Left cardiac atrium (tissue), 4 donors: Measurements from ENCODE around the gene MAST2. TPM values are rescaled to one million over a fixed set of nuclear protein-coding genes. Genes with fewer than 3 reads are reported as not detected.
A peak's percentile ranks its signal among the peaks of the same experiment; 100 is the strongest.

Experiments used
- ATAC-seq, 2 donors: fragments of 200-7000 bp; cut with Tn5 transposase; one replicate each; pipeline ENCODE4 v1.9.1; 2020; ENCODE audit warnings: mild to moderate bottlenecking in 2 of 2, moderate library complexity in 2 of 2
- DNase-seq: peaks from one replicate; pipeline ENCODE4 v3.0.0-alpha.2; 2020
- intact Hi-C, 2 donors: fragments of 100-400 bp; cut with DNase I; formaldehyde crosslinking; loops; one replicate each; pipeline versions ENCODE4 v1.14.1 to v1.15.1; 2022 to 2023
- total RNA-seq, 2 donors: library from RNA; stranded (reverse); fragmentation: NEBNext Ultra II Directional; extraction: Animal tissue kit (Norgen Biotek cat#: 25700); gene quantifications; one replicate each; pipeline ENCODE4 v1.2.1, GENCODE V29; 2021
- donor health status: DM: no; HTN: yes; CAD: no.
- donor health status: DM: no; HTN: yes; CAD: no; lungs with severe emphysema.
- donor health status: DM: yes; HTN: yes; CAD: no.
- donor health status: Dilated cardiomyopathy.

The MAST2 gene
- total RNA-seq, 2 donors from 2014 or later: 66.7 to 73.5 TPM

- DNase-seq: no peak
- intact Hi-C loops: no loop called here
- ATAC-seq: no peak
Observed at GRCh38 chr1:46067652-46068051, 264.2 kb downstream of the MAST2 start.

GRCh38 chr1:46068525-46068924, 265.1 kb downstream of the MAST2 start:
- DNase-seq (no peak), ATAC-seq (no peak)
- intact Hi-C loops: no loop called here

- DNase-seq: no peak
- intact Hi-C loops: loop anchor here in 1 of 2 donors (10.0 kb wide), 1 partner anchor 55 kb away; no protein-coding TSS in a partner anchor
- ATAC-seq: peak; percentile 63 to 78
Observed at GRCh38 chr1:46070164-46070814, 266.9 kb downstream of the MAST2 start.

- intact Hi-C loops: loop anchor here in 1 of 2 donors (10.0 kb wide), 1 partner anchor 52 kb away; no protein-coding TSS in a partner anchor
- ATAC-seq (no peak), DNase-seq (no peak)
Observed at GRCh38 chr1:46072975-46073374, 269.6 kb downstream of the MAST2 start.

- DNase-seq (no peak), ATAC-seq (no peak)
- intact Hi-C loops: loop anchor here in 1 of 2 donors (10.0 kb wide), 1 partner anchor 48 kb away; no protein-coding TSS in a partner anchor
Observed at GRCh38 chr1:46076343-46076742, 272.9 kb downstream of the MAST2 start.

GRCh38 chr1:46077644-46078043, 274.2 kb downstream of the MAST2 start:
- ATAC-seq (no peak), DNase-seq (no peak)
- intact Hi-C loops: loop anchor here in 1 of 2 donors (10.0 kb wide), 1 partner anchor 47 kb away; no protein-coding TSS in a partner anchor

GRCh38 chr1:46080257-46080656, 276.8 kb downstream of the MAST2 start:
- intact Hi-C loops: no loop called here
- ATAC-seq: no peak
- DNase-seq: no peak

GRCh38 chr1:46081206-46081605, 277.8 kb downstream of the MAST2 start:
- DNase-seq (no peak), ATAC-seq (no peak)
- intact Hi-C loops: no loop called here

GRCh38 chr1:46081619-46082018, 278.2 kb downstream of the MAST2 start:
- peak in 1 of 2 donors; percentile 21 for ATAC-seq
- intact Hi-C loops: no loop called here
- DNase-seq: no peak

GRCh38 chr1:46083579-46083978, 280.2 kb downstream of the MAST2 start:
- intact Hi-C loops: no loop called here
- DNase-seq (no peak), ATAC-seq (no peak)

- ATAC-seq (peak in 1 of 2 donors; percentile 68), DNase-seq (no peak)
- intact Hi-C loops: no loop called here
Observed at GRCh38 chr1:46084553-46085451, 281.4 kb downstream of the MAST2 start.

Other genes starting within 250 kb of the MAST2 start
- gene NASP, start 219.6 kb upstream of the MAST2 start, total RNA-seq: 10 to 100 TPM; 38.2 to 56.4 TPM
- gene CCDC17, start 179.6 kb upstream of the MAST2 start, total RNA-seq: 1 to 10 TPM in 1 of 2 donors, under 1 TPM in 1; 0.44 to 1.2 TPM
- gene GPBP1L1, start 117.1 kb upstream of the MAST2 start, total RNA-seq: 10 to 100 TPM; 69.0 to 71.6 TPM
- gene TMEM69, start 115.4 kb upstream of the MAST2 start, total RNA-seq: 10 to 100 TPM; 19.2 to 19.7 TPM
- gene IPP, start 53.0 kb upstream of the MAST2 start, total RNA-seq: 10 to 100 TPM in 1 of 2 donors, 1 to 10 TPM in 1; 9.4 to 11.2 TPM